Stimulated activated CD4-positive, alpha-beta T cell treated with anti-CD3 and anti-CD28 coated beads, Interleukin-1b, Interleukin-23, amount 100 ng/mL, for 4 hours (primary cell): ENCODE results near the gene TRIM71.

Source experiments
- DNase-seq, 2 donors: peaks; one replicate each; pipeline ENCODE4 v3.0.0-alpha.2; 2020; ENCODE audit warnings: low read depth in 2 of 2

The TRIM71 gene

GRCh38 chr3:32865383-32865782 lies 47.6 kb downstream of the TRIM71 start:
- no peak for DNase-seq

GRCh38 chr3:32866533-32866932 lies 48.7 kb downstream of the TRIM71 start:
- DNase-seq = no peak

GRCh38 chr3:32867954-32868353 lies 50.2 kb downstream of the TRIM71 start:
- DNase-seq = no peak

GRCh38 chr3:32868719-32869512 lies 51.1 kb downstream of the TRIM71 start:
- no peak for DNase-seq

GRCh38 chr3:32869513-32870047 lies 51.8 kb downstream of the TRIM71 start:
- no peak for DNase-seq

- DNase-seq = no peak
These were observed 52.7 kb downstream of the TRIM71 start for GRCh38 chr3:32870373-32871095.

GRCh38 chr3:32871273-32871672 lies 53.5 kb downstream of the TRIM71 start:
- no peak for DNase-seq

- no peak for DNase-seq
These were observed 54.9 kb downstream of the TRIM71 start for GRCh38 chr3:32872487-32873382.

- DNase-seq = no peak
These were observed 55.8 kb downstream of the TRIM71 start for GRCh38 chr3:32873531-32874130.

- no peak for DNase-seq
These were observed 59.1 kb downstream of the TRIM71 start for GRCh38 chr3:32876920-32877319.

GRCh38 chr3:32877598-32877997 lies 59.8 kb downstream of the TRIM71 start:
- DNase-seq = no peak

GRCh38 chr3:32880225-32880624 lies 62.4 kb downstream of the TRIM71 start:
- no peak for DNase-seq

GRCh38 chr3:32881624-32882023 lies 63.8 kb downstream of the TRIM71 start:
- no peak for DNase-seq

- DNase-seq = no peak
These were observed 64.4 kb downstream of the TRIM71 start for GRCh38 chr3:32882189-32882588.

- no peak for DNase-seq
These were observed 64.8 kb downstream of the TRIM71 start for GRCh38 chr3:32882603-32883025.

- DNase-seq = no peak
These were observed 66.0 kb downstream of the TRIM71 start for GRCh38 chr3:32883817-32884216.

- DNase-seq = no peak
These were observed 66.8 kb downstream of the TRIM71 start for GRCh38 chr3:32884591-32884990.

GRCh38 chr3:32885283-32885901 lies 67.6 kb downstream of the TRIM71 start:
- no peak for DNase-seq

- no peak for DNase-seq
These were observed 68.5 kb downstream of the TRIM71 start for GRCh38 chr3:32886296-32886695.

- no peak for DNase-seq
These were observed 69.1 kb downstream of the TRIM71 start for GRCh38 chr3:32886911-32887310.

GRCh38 chr3:32888739-32889138 lies 70.9 kb downstream of the TRIM71 start:
- no peak for DNase-seq
